ENCODE data around the gene GRIN3A.
"Not testable (repeated sequence)": the region's sequence is repeated elsewhere in the genome, so short reads cannot be mapped to it uniquely, and the experiment has no call there.

GRIN3A gene

GRCh38 chr9:101572316-101572715 lies 166.1 kb downstream of the GRIN3A start:
- DNase-seq: no peak

- DNase-seq: no peak
These were observed 167.3 kb downstream of the GRIN3A start for GRCh38 chr9:101571114-101571513.

GRCh38 chr9:101569741-101570501 lies 168.5 kb downstream of the GRIN3A start:
- peak; percentile 9 for DNase-seq

- no peak for DNase-seq
These were observed 170.6 kb downstream of the GRIN3A start for GRCh38 chr9:101567725-101568350.

GRCh38 chr9:101566904-101567724 lies 171.3 kb downstream of the GRIN3A start:
- peak; percentile 44 for DNase-seq

GRCh38 chr9:101564252-101564651 lies 174.2 kb downstream of the GRIN3A start:
- DNase-seq: no peak

GRCh38 chr9:101562966-101563365 lies 175.5 kb downstream of the GRIN3A start:
- DNase-seq: no peak

- DNase-seq: no peak
These were observed 176.7 kb downstream of the GRIN3A start for GRCh38 chr9:101561740-101562139.

- not testable (repeated sequence) for DNase-seq
These were observed 188.9 kb downstream of the GRIN3A start for GRCh38 chr9:101549472-101550098.

GRCh38 chr9:101543098-101543735 lies 195.2 kb downstream of the GRIN3A start:
- DNase-seq: no peak

GRCh38 chr9:101540069-101540468 lies 198.4 kb downstream of the GRIN3A start:
- DNase-seq: no peak

- DNase-seq: peak; percentile 32
These were observed 201.5 kb downstream of the GRIN3A start for GRCh38 chr9:101536938-101537337.

GRCh38 chr9:101536351-101536750 lies 202.1 kb downstream of the GRIN3A start:
- no peak for DNase-seq

- DNase-seq: peak; percentile 99
These were observed 204.9 kb downstream of the GRIN3A start, which contains the start of gene RNF20 for GRCh38 chr9:101533334-101534204. Gene RNF20 (plus strand): TSS chr9:101533853. CDS start chr9:101535424, 1,571 bp downstream.

GRCh38 chr9:101530076-101530711 lies 208.3 kb downstream of the GRIN3A start:
- peak; percentile 78 for DNase-seq

GRCh38 chr9:101528015-101528414 lies 210.4 kb downstream of the GRIN3A start:
- no peak for DNase-seq

- DNase-seq: no peak
These were observed 211.4 kb downstream of the GRIN3A start for GRCh38 chr9:101527066-101527465.

GRCh38 chr9:101524371-101524770 lies 214.1 kb downstream of the GRIN3A start:
- DNase-seq: no peak
